Hepatocyte (in vitro differentiated cells): ENCODE measurements around the gene HIVEP1.

ENCODE experiments used
- CTCF ChIP-seq: fragments of 200-600 bp; sonication (generic); IDR thresholded peaks from 2 replicates; pipeline ENCODE4 v1.5.1; 2016; ENCODE audit warnings: antibody characterized with exemption, mild to moderate bottlenecking; ENCODE audit not compliant: poor library complexity
- EZH2 ChIP-seq: fragments of 200-600 bp; sonication (generic); IDR thresholded peaks from 2 replicates; pipeline ENCODE4 v1.6.1; 2016; ENCODE audit warnings: antibody characterized with exemption, mild to moderate bottlenecking, borderline replicate concordance

GRCh38 chr6:12196326-12196936 lies 184.3 kb downstream of the HIVEP1 start:
- TF ChIP-seq CTCF, result no peak
- no peak for TF ChIP-seq EZH2
